CD4-positive, alpha-beta T cell treated with Interleukin-15 for 4 hours (primary cell): ENCODE data around the gene RFXAP.

ENCODE experiments used
- DNase-seq: peaks from one replicate; pipeline ENCODE4 v3.0.0-alpha.2; 2020; ENCODE audit warnings: low spot score

The RFXAP gene

GRCh38 chr13:36870050-36870692 lies 51.1 kb downstream of the RFXAP start:
- DNase-seq = no peak

GRCh38 chr13:36872621-36873020 lies 53.6 kb downstream of the RFXAP start:
- no peak for DNase-seq

- DNase-seq = no peak
Measured at GRCh38 chr13:36875431-36875830, 56.4 kb downstream of the RFXAP start.

GRCh38 chr13:36875961-36876360 lies 56.9 kb downstream of the RFXAP start:
- DNase-seq = no peak
